GM08714 (cell line): ENCODE data around the gene TUBB4B.

Experiments
- H3K4me3 ChIP-seq: fragments of 200-500 bp; sonication (Bioruptor generic); 2 replicates; pipeline ENCODE4 v1.5.1; 2014; ENCODE audit warnings: mild to moderate bottlenecking, low read length, inconsistent platforms
- ZNF274 ChIP-seq: IDR thresholded peaks from 2 replicates; pipeline ENCODE4 v1.6.1; 2012; ENCODE audit warnings: mild to moderate bottlenecking, low read depth, low read length

TUBB4B gene

DNA sequence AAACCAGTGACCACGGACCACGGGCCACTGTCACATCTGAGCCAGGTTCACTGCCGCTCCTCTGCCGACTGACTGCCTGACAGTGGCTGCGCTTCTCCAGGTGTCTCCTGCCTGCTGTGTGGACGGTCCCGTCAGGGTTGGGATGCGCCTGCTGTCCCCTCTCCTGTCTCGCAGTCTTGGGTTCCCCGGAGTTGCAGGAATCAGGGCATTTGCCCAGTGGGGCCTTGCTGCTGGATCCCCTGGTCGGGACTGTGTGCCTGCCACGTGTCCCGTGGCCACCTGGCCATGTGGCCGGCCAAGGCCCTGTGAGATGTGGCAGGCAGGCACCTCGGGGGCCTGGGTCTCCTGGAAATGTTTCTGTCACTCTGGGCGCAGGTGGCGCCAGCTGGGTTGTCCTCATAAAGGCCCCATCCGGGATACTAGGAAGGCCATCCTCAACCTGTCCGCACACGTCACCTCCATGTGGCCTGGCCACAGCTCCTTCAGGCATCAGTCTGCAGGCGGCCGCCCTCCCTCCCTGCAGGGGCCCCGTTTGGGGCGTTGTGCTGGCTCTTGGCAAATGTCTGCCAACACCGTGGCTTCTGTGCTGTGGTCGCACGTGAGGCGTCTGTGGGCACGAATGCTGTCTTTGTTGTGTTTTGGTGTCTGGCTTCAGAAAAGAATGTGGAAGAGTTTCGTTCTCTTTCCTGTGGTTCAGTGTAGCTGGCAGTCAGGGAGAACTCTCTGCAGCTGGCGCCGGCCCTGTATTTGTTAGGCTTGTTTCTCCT is 30.0 kb downstream of the TUBB4B start:
- no peak for TF ChIP-seq ZNF274
- H3K4me3 ChIP-seq: no peak overlapping the region

DNA sequence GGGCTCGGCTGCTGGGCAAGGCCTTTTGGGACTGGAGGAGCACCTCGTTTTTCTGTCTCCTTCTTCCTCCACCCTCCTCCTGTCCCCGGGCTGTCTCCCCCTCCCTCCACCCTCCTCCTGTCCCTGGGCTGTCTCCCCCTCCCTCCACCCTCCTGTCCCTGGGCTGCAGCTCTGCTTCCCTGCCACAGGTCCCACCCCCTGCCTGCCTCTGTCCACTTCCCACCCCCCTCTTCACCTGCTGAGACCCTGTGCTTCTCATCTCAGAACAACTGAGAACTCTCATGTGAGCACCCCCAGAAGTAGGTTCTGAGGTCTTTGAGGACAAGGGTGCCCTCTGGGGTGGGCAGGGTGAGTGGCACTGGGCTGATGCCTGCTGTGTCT is 30.6 kb downstream of the TUBB4B start:
- no peak for TF ChIP-seq ZNF274

DNA sequence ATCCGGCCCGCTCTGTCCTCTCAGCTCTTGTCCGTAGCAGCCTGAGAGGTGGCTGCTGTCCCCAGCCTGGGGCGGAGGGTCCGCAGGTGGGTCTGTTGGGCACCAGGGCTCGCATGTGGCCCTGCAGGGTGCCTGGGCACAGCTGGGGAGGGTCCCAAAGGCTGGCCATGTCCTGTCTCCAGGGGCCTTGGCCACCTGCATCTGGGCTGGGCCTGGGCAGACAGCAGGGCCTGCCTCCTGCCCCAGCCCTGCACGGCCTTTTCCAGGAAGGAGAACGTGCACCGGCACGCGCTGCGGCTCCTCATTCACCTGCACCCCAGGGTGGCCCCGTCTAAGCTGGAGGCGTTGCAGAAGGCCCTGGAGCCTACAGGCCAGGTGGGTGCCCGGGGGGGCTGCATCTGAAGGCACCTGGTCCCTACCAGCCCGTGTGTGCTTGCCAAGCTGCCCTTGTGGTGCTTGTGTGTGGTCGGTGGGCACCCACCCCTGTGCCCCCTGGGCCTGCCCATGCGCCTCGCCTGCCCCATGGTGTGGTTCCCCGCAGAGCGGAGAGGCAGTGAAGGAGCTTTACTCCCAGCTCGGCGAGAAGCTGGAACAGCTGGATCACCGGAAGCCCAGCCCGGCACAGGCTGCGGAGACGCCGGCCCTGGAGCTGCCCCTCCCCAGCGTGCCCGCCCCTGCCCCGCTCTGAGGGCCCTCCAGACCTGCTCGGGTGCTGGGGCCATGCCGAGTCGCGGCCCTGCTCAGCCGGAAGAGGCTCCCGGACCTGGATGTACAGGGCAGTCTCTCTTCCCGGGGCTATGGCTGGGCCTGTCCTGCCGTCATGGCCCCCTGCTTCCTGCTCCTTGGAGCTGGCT is 31.4 kb downstream of the TUBB4B start:
- no peak for TF ChIP-seq ZNF274
- H3K4me3 ChIP-seq: no peak overlapping the region

More for the DNA sequence above, 30.6 kb downstream of the TUBB4B start:
- no peak overlapping the region for H3K4me3 ChIP-seq

DNA sequence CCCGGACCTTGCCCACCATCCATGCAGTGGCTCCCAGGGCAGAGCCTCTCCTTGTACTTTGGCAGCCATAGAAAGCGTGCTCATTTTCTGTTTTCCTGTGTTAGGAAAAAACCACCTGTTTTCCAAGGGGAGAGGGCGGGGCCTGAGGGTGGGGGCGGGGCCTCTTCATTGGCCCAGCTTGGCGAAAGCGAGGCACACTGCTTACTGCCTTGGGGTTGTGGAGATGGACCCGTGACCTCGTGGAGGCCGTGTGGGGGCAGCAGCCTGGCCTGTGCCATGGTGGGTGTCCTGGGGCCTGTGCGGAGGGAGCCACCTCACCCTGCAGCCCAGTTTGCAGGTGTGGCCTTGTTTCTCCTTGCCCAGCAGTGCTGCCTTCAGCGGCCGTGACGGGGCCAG is 32.0 kb downstream of the TUBB4B start:
- TF ChIP-seq ZNF274: no peak
- no peak overlapping the region for H3K4me3 ChIP-seq

DNA sequence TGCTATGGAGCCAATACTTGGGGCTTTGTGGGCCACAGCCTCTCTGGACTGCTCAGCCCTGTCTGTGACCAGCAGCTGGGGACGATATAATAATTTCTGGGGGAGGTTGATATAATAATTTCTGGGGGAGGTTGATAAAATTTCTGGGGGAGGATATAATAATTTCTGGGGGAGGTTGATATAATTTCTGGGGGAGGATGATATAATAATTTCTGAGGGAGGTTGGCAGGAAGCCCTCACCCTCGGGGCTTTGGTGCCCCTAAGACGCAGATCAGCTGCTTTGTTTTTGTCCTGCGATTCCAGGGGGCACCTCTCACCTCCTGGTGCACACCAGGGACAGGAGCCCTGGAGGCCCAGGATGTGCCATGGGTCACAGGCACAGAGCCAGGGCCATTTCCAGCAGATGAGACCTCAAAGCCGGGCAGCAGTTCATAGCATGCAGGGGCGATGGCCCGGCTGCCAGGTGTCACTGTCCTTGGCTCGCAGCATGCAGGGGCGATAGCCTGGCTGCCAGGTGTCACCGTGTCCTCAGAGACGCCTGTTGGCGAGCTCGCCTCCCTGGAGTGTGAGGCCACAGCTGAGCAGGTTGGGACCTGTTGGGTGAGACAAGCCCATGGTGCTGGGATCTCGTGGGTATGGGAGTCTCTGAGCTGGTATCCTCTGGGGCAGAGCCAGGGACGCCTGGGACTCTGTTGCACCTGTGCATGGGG is 32.7 kb downstream of the TUBB4B start:
- no peak overlapping the region for H3K4me3 ChIP-seq
- TF ChIP-seq ZNF274: no peak

DNA sequence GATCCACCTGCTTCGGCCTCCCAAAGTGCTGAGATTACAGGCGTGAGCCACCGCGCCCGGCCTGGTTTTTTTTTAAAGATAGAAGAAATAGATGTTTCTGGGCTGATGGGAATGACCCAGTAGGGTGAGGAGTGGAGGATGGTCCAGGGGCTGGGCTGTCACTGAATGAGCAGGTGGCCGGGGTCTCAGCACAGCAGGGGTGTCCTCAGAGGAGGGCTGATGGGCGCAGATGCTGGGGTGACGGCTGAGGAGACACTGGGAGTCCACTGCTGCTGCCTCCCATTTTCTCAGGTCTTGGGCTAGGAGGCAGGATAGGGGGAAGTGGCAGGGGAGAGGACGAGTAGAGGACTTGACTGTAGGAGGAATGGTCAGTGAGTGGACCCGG is 34.1 kb downstream of the TUBB4B start:
- no peak for TF ChIP-seq ZNF274
- no peak overlapping the region for H3K4me3 ChIP-seq

DNA sequence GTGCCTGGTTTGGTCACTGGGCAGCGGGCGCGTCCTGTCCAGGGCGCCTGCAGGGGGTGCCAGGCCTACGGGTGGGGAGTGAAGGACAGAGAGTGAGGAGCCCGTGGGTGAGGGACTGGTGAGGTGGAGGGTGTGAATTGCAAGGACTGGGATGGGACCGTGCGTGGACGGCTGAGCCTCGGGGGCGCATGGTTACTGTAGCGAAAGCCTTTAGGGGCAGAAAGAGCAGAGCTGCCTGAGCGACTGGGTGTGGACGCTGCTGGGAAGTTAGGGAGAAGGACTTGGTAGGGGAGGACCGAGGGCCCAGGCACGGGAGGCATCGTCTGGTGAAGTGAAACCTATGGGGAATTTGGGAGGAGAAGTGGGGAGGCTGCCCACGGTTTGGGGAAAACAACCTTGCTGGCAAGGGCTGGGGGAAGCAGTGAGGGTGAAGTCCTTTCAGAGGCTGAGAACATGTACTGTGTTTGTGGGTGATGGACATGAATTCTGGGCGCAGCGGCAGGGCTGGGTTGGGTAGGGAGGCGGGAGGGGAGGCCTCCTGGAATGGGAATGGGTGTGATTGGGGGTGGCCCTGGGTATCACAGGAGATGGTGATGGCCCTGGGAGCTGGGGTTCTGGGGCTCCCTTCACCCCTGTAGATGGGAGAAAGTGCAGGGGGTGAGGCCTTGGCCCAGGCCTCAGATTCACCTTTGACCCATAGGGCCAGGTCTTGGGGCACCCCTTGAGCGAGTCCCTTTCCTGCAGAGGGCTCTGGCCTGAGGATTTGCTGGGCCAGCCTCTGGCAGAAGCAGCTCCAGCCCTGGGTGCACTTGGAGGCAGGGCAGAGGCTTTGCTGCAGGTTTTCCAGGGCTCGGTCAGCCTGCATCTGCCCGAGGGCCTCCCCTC is 34.7 kb downstream of the TUBB4B start:
- no peak overlapping the region for H3K4me3 ChIP-seq
- no peak for TF ChIP-seq ZNF274

DNA sequence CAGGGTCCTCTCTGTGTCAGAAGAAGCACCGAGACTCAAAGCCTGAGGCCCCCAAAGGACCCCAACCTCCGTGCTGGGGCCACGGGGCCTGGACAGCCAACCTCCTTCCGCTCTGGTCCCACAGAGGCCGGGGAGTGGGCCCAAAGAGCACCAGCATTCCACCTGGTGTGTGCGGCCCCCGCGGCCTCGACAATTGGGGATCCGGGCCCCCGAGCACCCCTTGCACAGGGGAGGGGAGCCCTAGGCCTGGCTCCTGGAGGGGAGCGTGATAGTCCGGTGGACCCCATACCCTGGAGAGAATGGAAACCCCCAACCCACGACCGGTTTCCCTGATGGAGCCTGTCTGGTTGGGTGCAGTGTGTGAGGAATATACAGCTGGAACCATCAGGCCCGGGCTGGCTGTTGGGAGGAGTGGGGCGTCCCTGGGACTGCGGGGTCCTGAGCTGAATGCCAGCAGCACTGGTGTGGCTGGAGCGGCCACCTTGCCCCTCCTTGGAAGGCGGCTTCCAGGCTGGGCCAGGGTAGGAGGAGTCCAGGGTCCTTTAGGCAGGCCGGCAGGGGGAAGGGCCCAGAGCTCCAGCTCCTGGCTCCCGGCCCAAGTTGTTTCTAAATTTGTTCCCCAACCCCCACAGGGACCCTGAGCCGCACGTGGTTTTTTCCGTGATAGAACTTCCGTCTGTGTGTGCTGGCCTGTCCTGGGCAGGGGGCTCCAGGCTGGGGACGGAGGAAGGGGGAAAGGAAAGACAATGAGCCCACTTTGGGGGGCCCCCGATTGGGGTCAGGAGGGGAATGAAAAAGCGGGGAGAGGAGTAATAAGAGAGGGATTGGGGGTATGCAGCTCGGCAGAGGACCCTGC is 35.6 kb downstream of the TUBB4B start:
- no peak for TF ChIP-seq ZNF274
- peak overlapping the region; percentile 76; the same call in 1 of the 2 replicates for H3K4me3 ChIP-seq

DNA sequence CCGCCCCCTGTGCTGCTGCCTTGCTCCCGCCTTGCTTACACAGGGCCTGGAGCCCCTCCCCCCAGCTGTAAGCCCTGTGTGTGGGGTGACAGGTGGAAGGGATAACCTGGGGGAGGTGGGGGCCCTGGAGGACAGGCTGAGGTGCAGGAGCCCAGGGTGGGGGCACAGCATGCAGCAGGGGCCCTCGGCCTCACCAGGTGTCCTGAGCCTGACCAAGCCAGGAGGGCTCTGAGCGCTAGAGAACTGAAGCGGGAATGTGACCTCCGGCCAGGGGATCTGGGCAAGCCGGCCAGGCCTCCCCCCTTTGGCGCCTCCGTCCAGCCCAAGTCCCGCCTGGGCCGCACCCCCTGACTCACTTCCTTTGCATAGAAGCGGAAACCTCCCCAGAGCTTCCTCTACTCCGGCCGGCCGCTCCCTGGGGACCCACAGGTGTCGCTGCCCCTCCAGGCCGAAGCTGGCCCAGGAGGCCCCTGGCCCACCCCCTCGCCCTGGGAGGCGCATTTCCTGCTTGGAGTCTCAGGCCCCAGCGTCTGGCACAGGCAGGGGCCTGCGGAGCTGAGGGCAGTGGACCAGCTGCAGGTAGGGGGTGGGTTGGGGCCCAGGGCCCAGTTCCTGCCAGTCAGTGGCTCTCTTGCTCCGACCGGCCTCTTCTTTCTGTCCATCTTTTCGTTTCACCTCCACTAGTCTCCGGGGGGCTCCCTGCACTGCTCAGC is 36.4 kb downstream of the TUBB4B start, which contains the start of gene TOR4A:
Gene TOR4A, plus strand, starts transcription at position 398 of the 713 bp plus-strand sequence. CDS start 964 bp downstream, outside the sequence.
- TF ChIP-seq ZNF274: no peak

DNA sequence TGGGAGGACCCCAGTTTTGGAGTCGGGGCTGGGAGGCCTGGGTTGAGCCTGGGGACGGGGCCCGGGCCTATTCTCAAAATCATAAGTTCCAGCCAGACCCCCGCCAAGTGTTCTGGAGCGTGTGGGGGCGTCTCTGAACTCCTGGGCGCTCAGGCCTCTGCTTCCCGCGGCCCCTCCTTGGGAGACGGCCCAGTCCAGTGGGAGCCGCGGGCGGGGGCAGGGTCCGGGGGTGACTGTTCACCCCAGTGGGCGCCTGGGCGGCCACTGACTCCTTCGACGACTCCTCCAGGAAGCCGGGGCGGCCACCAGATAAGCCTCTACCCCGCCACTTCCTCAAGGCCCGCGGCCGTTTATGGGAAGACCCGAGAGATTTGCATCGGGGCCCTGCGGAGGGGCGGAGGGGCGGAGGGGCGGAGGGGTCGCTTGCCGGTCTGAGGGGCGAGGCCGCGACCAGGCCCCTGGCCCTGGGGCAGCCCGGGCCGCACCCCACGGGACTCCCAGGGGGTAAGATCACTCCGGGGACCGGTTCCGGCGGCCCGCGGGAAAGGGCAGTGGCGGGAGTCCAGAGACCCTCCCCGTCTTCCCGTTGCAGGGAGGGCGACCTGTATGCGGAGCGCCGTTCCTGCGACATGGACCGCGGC is 37.1 kb downstream of the TUBB4B start:
- TF ChIP-seq ZNF274: no peak
- H3K4me3 ChIP-seq: peak overlapping the region; percentile 76

More for the DNA sequence above, 36.4 kb downstream of the TUBB4B start, which contains the start of gene TOR4A:
- H3K4me3 ChIP-seq: peak within 1 kb of the TSS; percentile 76

DNA sequence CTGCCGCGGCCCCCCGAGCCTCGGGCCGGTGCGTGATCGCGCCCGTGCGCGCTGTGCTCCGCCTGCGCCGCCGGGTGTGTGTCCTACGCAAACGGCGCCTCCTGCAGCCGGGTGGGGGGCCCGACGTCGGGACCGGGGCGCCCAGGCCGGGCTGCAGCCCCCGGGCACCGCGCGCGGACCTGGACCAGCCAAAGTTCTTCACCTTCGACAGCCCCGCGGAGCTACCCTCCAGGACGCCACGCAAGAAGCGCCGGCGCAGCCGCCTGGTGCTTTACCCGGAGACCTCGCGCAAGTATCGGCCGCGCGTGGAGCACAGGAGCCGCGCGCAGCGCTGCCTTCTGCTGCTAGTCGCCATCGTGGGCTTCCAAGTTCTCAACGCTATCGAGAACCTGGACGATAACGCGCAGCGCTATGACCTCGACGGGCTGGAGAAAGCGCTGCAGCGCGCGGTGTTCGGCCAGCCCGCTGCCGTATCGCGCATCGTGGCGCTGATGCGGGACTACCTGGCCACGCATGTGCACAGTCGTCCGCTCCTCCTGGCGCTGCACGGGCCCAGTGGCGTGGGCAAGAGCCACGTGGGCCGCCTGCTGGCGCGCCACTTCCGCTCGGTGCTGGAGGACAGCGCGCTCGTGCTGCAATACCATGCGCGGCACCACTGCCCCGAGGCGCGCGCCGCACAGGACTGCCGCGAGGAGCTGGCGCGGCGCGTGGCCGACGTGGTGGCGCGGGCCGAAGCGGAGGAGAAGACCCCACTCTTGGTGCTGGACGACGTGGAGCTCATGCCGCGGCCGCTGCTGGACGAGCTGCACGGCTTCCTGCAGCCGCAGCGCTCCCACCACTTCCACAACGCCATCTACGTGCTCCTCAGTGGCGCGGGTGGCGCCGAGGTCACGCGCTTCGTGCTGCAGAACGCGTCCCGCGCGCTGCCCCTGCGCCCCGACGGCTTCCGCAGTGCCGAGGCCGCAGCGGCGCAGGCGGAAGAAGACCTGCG is 37.9 kb downstream of the TUBB4B start:
- H3K4me3 ChIP-seq: peak overlapping the region; percentile 76; the same call in 1 of the 2 replicates
- no peak for TF ChIP-seq ZNF274
